Stimulated activated naive CD8-positive, alpha-beta T cell treated with anti-CD3 and anti-CD28 coated beads, Interleukin-15, Interleukin-2, amounts not matched to agents 100 U/mL and 50 U/mL, for 24 hours (primary cell): ENCODE measurements around the gene RLBP1.

Experiments
- ATAC-seq: fragments of 150-1000 bp; cut with Tn5 transposase; one replicate; pipeline ENCODE4 v1.10.0; 2021
- DNase-seq: peaks from one replicate; pipeline ENCODE4 v3.0.0; 2021

The RLBP1 gene

GRCh38 chr15:89205991-89206585 is 15.3 kb downstream of the RLBP1 start:
- peak; percentile 12 for DNase-seq
- ATAC-seq: no peak

GRCh38 chr15:89203705-89204273 is 17.6 kb downstream of the RLBP1 start:
- peak; percentile 92 for ATAC-seq
- DNase-seq: peak; percentile 43

- no peak for DNase-seq
- ATAC-seq: no peak
Observed at GRCh38 chr15:89201465-89202005, 19.8 kb downstream of the RLBP1 start.

- ATAC-seq (no peak), DNase-seq (no peak)
Observed at GRCh38 chr15:89200182-89200581, 21.2 kb downstream of the RLBP1 start.

- ATAC-seq: no peak
Observed at GRCh38 chr15:89199746-89200145, 21.6 kb downstream of the RLBP1 start.

GRCh38 chr15:89198934-89199333 is 22.4 kb downstream of the RLBP1 start:
- no peak for DNase-seq
- ATAC-seq: no peak

More at GRCh38 chr15:89199746-89200145, 21.6 kb downstream of the RLBP1 start:
- no peak for DNase-seq

GRCh38 chr15:89198196-89198595 is 23.2 kb downstream of the RLBP1 start:
- no peak for ATAC-seq
- DNase-seq: no peak

- peak; percentile 17 for DNase-seq
- peak; percentile 82 for ATAC-seq
Observed at GRCh38 chr15:89197503-89197971, 23.8 kb downstream of the RLBP1 start.

GRCh38 chr15:89196994-89197393 is 24.4 kb downstream of the RLBP1 start:
- DNase-seq (peak; percentile 64), ATAC-seq (peak; percentile 63)

- ATAC-seq (no peak), DNase-seq (no peak)
Observed at GRCh38 chr15:89196241-89196640, 25.1 kb downstream of the RLBP1 start.

GRCh38 chr15:89195836-89196235 is 25.5 kb downstream of the RLBP1 start:
- DNase-seq (no peak), ATAC-seq (no peak)

GRCh38 chr15:89194608-89195007 is 26.8 kb downstream of the RLBP1 start:
- DNase-seq (no peak), ATAC-seq (no peak)

GRCh38 chr15:89192766-89193165 is 28.6 kb downstream of the RLBP1 start:
- DNase-seq (no peak), ATAC-seq (no peak)

- DNase-seq (no peak), ATAC-seq (no peak)
Observed at GRCh38 chr15:89192136-89192535, 29.2 kb downstream of the RLBP1 start.

- no peak for ATAC-seq
- no peak for DNase-seq
Observed at GRCh38 chr15:89187986-89188514, 33.3 kb downstream of the RLBP1 start.

GRCh38 chr15:89187301-89187985 is 33.9 kb downstream of the RLBP1 start:
- ATAC-seq (no peak), DNase-seq (no peak)

- ATAC-seq (no peak), DNase-seq (no peak)
Observed at GRCh38 chr15:89186803-89187202, 34.6 kb downstream of the RLBP1 start.

- no peak for DNase-seq
- ATAC-seq: no peak
Observed at GRCh38 chr15:89184886-89185526, 36.4 kb downstream of the RLBP1 start.

GRCh38 chr15:89184357-89184756 is 37.0 kb downstream of the RLBP1 start:
- ATAC-seq (no peak), DNase-seq (no peak)

GRCh38 chr15:89179966-89180875 is 41.2 kb downstream of the RLBP1 start:
- ATAC-seq (peak; percentile 92), DNase-seq (peak; percentile 74)

- no peak for ATAC-seq
- no peak for DNase-seq
Observed at GRCh38 chr15:89178307-89178977, 42.9 kb downstream of the RLBP1 start.
